Embryonic facial prominence (tissue), 1 donor: ENCODE results near the gene FGFR1OP2.
"Not testable (repeated sequence)": the region's sequence is repeated elsewhere in the genome, so short reads cannot be mapped to it uniquely, and the experiment has no call there.

ENCODE experiments used
- DNase-seq: peaks from one replicate; pipeline ENCODE4 v3.0.0-alpha.2; 2016; ENCODE audit errors: extremely low spot score

Gene FGFR1OP2

GRCh38 chr12:26941215-26941594 lies 2.9 kb downstream of the FGFR1OP2 start:
- no peak for DNase-seq

DNA sequence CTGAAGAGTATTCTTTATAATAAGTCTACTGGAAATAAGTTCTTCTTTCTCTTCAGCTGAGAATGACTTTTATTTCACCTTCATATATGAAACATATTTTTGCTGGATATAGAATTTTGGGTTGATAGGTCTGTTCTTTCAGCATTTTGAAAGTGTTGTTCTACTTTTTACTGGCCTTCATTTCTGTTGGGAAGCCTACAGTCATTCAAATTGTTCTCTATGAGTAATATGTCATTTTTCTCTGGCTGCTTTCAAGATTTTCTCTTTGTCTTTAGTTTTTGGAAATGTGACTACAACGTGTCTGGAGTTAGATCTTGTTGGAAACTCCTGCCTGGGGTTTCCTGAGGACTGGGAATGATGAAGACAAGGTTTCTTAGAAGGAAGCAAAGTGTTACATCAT lies 10.0 kb downstream of the FGFR1OP2 start:
- DNase-seq: no peak

- no peak for DNase-seq
Observed at GRCh38 chr12:26953447-26953846, 15.2 kb downstream of the FGFR1OP2 start.

DNA sequence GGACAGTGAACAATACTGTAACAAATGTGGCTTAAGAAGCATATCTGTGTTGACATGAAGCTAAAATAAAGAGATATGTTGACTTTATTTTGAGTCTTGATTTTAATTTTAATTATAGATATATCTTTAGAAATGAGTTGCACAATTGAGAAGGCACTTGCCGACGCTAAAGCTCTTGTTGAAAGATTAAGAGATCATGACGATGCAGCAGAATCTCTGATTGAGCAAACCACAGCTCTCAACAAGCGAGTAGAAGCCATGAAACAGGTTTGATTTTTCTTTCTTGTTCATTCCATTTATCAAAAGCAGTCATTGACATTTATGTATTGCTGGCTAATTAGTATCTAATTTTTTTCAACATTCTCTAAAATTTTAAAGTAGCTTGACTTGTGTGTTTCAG lies 15.8 kb downstream of the FGFR1OP2 start:
- DNase-seq: no peak

GRCh38 chr12:26961391-26961790 lies 23.1 kb downstream of the FGFR1OP2 start:
- not testable (repeated sequence) for DNase-seq

- no peak for DNase-seq
Observed at GRCh38 chr12:26961803-26962202, 23.5 kb downstream of the FGFR1OP2 start.

GRCh38 chr12:26963413-26963812 lies 25.1 kb downstream of the FGFR1OP2 start:
- no peak for DNase-seq

- DNase-seq: no peak
Observed at GRCh38 chr12:26966842-26967241, 28.6 kb downstream of the FGFR1OP2 start.

DNA sequence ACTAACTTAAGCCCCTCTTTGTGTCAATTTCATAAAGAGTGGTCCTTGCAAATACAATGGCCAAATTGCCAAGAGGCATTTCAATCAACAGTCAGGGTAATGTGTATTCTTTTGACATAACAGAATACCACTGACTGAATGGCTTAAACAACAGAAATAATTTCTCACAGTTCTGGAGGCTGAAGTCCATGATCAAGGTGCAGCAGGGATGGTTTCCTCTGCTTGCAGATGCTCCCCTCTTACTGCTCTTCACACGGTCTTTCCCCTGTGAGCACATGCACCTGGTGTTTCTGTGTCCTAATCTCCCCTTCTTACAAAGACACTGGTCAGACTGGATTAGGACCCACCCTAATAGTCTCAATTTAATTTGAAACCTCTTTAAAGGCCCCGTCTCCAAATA lies 31.9 kb downstream of the FGFR1OP2 start:
- no peak for DNase-seq

DNA sequence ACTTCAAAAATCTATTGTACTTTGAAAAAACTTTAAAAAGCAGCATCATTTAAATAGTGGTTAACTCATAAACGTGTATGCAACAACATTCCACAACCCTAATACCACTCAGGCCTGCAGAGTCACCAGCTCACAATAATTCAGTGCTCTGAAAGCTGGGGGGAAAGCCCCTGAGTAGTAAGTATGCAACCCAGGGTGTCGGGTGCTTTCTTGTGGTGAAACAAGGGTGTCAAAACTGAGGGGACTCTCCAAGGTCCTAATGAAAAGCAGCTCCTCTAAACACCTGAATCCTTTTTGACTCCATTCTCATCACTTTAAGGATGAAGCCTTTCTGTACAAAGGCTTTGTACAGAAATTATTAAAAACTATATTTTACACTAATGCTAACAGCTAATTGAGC lies 33.7 kb downstream of the FGFR1OP2 start:
- DNase-seq: no peak

GRCh38 chr12:26976687-26977086 lies 38.4 kb downstream of the FGFR1OP2 start:
- no peak for DNase-seq

- DNase-seq: no peak
Observed at GRCh38 chr12:26978801-26979200, 40.5 kb downstream of the FGFR1OP2 start.

GRCh38 chr12:26979733-26980132 lies 41.5 kb downstream of the FGFR1OP2 start:
- no peak for DNase-seq

DNA sequence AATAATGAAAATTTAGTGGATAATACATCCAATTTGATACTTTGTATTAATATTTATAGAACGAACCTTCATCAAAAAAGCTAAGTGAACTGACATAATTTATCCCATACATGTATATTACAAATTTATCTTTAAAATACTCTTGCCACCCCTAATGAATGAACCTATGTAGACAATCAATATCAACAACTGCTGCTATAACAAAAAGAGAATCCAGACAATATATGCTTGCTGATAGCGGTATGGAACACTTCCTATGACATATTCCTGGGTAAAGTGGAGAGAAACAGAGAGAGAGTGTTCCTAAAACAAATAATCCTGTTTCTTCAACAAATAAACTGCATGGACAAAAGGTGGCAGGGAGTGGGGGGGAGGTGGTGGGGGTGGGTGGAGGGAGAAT lies 44.6 kb downstream of the FGFR1OP2 start:
- no peak for DNase-seq

- no peak for DNase-seq
Observed at GRCh38 chr12:26987634-26988424, 49.6 kb downstream of the FGFR1OP2 start.

- no peak for DNase-seq
Observed at GRCh38 chr12:26988703-26989102, 50.4 kb downstream of the FGFR1OP2 start.

DNA sequence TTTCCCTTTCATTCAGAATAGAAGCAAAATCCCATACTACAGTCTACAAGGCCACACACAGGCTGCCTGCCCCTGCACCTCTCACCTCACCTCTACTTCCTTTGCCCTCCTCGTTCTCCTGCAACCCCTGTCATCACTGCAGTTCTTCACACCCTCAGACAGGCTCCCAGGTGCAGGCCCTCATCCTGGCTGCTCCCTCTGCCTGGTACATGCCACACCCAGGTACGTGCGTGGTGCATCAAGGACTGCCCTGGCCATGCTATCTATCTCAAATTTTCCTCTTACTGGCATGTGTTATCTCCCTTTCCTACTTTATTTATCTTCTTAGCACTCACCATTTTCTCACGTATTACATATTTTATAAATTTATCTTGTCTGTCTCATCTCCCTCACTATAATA lies 51.6 kb downstream of the FGFR1OP2 start:
- no peak for DNase-seq

GRCh38 chr12:26991826-26992225 lies 53.6 kb downstream of the FGFR1OP2 start:
- no peak for DNase-seq

- DNase-seq: no peak
Observed at GRCh38 chr12:26994109-26994508, 55.8 kb downstream of the FGFR1OP2 start.

- no peak for DNase-seq
Observed at GRCh38 chr12:26995706-26996105, 57.4 kb downstream of the FGFR1OP2 start.

DNA sequence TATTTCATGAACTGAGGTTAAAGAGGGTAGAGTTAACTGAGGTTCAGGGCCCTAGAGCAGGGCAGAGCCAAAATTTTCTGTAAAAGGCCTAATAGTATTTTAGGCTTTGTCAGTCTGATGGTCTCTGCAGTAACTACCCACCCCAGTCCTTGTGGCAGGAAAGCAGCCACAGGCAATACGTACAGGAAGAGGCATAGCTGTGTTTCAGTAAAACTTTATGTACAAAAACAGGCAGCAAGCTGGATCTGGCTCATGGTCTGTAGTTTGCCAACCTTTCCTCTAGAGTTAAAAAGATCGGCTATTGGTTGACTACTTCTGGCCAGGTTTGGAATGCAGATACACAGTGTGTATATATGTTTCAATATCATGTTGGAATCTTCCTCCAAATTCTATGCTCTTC lies 58.7 kb downstream of the FGFR1OP2 start:
- no peak for DNase-seq

- DNase-seq: no peak
Observed at GRCh38 chr12:27000961-27001360, 62.7 kb downstream of the FGFR1OP2 start.

GRCh38 chr12:27001663-27002062 lies 63.4 kb downstream of the FGFR1OP2 start:
- DNase-seq: no peak

GRCh38 chr12:27002141-27002540 lies 63.9 kb downstream of the FGFR1OP2 start:
- DNase-seq: no peak
